KMS-11 (cell line): ENCODE data around the gene PI4K2B.

Experiments
- H2AFZ ChIP-seq: fragments of 200-600 bp; sonication (generic); 2 replicates; pipeline ENCODE4 v1.6.1; 2016; ENCODE audit warnings: antibody characterized with exemption, mixed run types, low read depth
- H3K27ac ChIP-seq: fragments of 200-600 bp; sonication (generic); 2 replicates; pipeline ENCODE4 v1.6.1; 2016; ENCODE audit warnings: mild to moderate bottlenecking, mixed run types
- H3K27me3 ChIP-seq: fragments of 200-600 bp; sonication (generic); 2 replicates; pipeline ENCODE4 v1.6.1; 2017; ENCODE audit warnings: mild to moderate bottlenecking, low read depth, mixed run types, moderate library complexity; ENCODE audit not compliant: insufficient read depth
- H3K36me3 ChIP-seq: fragments of 200-600 bp; sonication (generic); 2 replicates; pipeline ENCODE4 v1.6.1; 2017; ENCODE audit warnings: mild to moderate bottlenecking, mixed run types; ENCODE audit not compliant: insufficient read depth
- H3K4me1 ChIP-seq: fragments of 200-600 bp; sonication (generic); 2 replicates; pipeline ENCODE4 v1.6.1; 2016; ENCODE audit warnings: mild to moderate bottlenecking, low read depth, mixed run types; ENCODE audit not compliant: poor library complexity, severe bottlenecking
- H3K4me2 ChIP-seq: fragments of 200-600 bp; sonication (generic); 2 replicates; pipeline ENCODE4 v1.7.0; 2016; ENCODE audit warnings: mild to moderate bottlenecking, mixed run types
- H3K4me3 ChIP-seq: fragments of 200-600 bp; sonication (generic); IDR thresholded peaks from 2 replicates; pipeline ENCODE4 v1.6.1; 2017; ENCODE audit warnings: low read depth, low read length, mixed read lengths; ENCODE audit not compliant: insufficient read depth
- H3K79me2 ChIP-seq: fragments of 200-600 bp; sonication (generic); 2 replicates; pipeline ENCODE4 v1.6.1; 2016; ENCODE audit warnings: low read depth, mixed run types; ENCODE audit not compliant: insufficient read depth
- H3K9ac ChIP-seq: fragments of 200-600 bp; sonication (generic); 2 replicates; pipeline ENCODE4 v1.6.1; 2016; ENCODE audit warnings: mild to moderate bottlenecking, mixed run types
- H4K20me1 ChIP-seq: fragments of 200-600 bp; sonication (generic); 2 replicates; pipeline ENCODE4 v1.6.1; 2016; ENCODE audit warnings: mild to moderate bottlenecking, mixed run types; ENCODE audit not compliant: insufficient read depth
- CTCF ChIP-seq: fragments of 200-600 bp; sonication (generic); conservative IDR thresholded peaks from 2 replicates; pipeline ENCODE4 v1.6.1; 2017; ENCODE audit warnings: low read depth, mild to moderate bottlenecking, antibody characterized with exemption, low read length, moderate library complexity, mixed read lengths

Gene PI4K2B

GRCh38 chr4:25258980-25259578 is 25.2 kb downstream of the PI4K2B start:
- no peak overlapping the region for H3K4me2 ChIP-seq
- H3K27ac ChIP-seq, result no peak overlapping the region
- no peaks in the 10 kb centered on the region for H3K79me2 ChIP-seq
- no peak for TF ChIP-seq CTCF
- no peak overlapping the region for H3K4me3 ChIP-seq
- H2AFZ ChIP-seq, result no peak overlapping the region
- no peak overlapping the region for H3K9ac ChIP-seq
- H3K36me3 ChIP-seq, result no peaks in the 10 kb centered on the region
- no peaks in the 10 kb centered on the region for H3K27me3 ChIP-seq
- no peaks in the 10 kb centered on the region for H3K4me1 ChIP-seq
- H4K20me1 ChIP-seq, result no peaks in the 10 kb centered on the region

- H3K36me3 ChIP-seq, result no peaks in the 10 kb centered on the region
- H2AFZ ChIP-seq, result no peak overlapping the region
- H3K4me3 ChIP-seq, result no peak overlapping the region
- H3K27me3 ChIP-seq, result no peaks in the 10 kb centered on the region
- no peaks in the 10 kb centered on the region for H3K4me1 ChIP-seq
- H3K27ac ChIP-seq, result no peak overlapping the region
- no peak overlapping the region for H3K9ac ChIP-seq
- no peak for TF ChIP-seq CTCF
- no peaks in the 10 kb centered on the region for H3K79me2 ChIP-seq
- H4K20me1 ChIP-seq, result no peaks in the 10 kb centered on the region
- no peak overlapping the region for H3K4me2 ChIP-seq
Measured at GRCh38 chr4:25271866-25272265, 38.0 kb downstream of the PI4K2B start.

- Histone ChIP-seq H3K27ac (no peak overlapping the region), H3K9ac (no peak overlapping the region), H3K4me3 (no peak overlapping the region), H3K4me1 (no peaks in the 10 kb centered on the region), H2AFZ (no peak overlapping the region), H3K27me3 (no peaks in the 10 kb centered on the region), H3K4me2 (no peak overlapping the region), H4K20me1 (no peaks in the 10 kb centered on the region), H3K36me3 (no peaks in the 10 kb centered on the region), H3K79me2 (no peaks in the 10 kb centered on the region)
- no peak for TF ChIP-seq CTCF
Measured at GRCh38 chr4:25280210-25280609, 46.4 kb downstream of the PI4K2B start.

GRCh38 chr4:25283948-25284347 is 50.1 kb downstream of the PI4K2B start:
- H3K27ac ChIP-seq, result no peak overlapping the region
- no peak overlapping the region for H3K9ac ChIP-seq
- H3K27me3 ChIP-seq, result no peaks in the 10 kb centered on the region
- no peaks in the 10 kb centered on the region for H3K79me2 ChIP-seq
- no peaks in the 10 kb centered on the region for H3K36me3 ChIP-seq
- no peak overlapping the region for H2AFZ ChIP-seq
- H4K20me1 ChIP-seq, result no peaks in the 10 kb centered on the region
- no peak overlapping the region for H3K4me2 ChIP-seq
- TF ChIP-seq CTCF, result no peak
- no peak overlapping the region for H3K4me3 ChIP-seq
- H3K4me1 ChIP-seq, result no peaks in the 10 kb centered on the region

GRCh38 chr4:25284466-25284865 is 50.6 kb downstream of the PI4K2B start:
- no peak for TF ChIP-seq CTCF
- no peak overlapping the region for H3K9ac ChIP-seq
- H3K4me3 ChIP-seq, result no peak overlapping the region
- no peaks in the 10 kb centered on the region for H3K4me1 ChIP-seq
- no peak overlapping the region for H3K27ac ChIP-seq
- no peaks in the 10 kb centered on the region for H3K27me3 ChIP-seq
- no peaks in the 10 kb centered on the region for H4K20me1 ChIP-seq
- H3K36me3 ChIP-seq, result no peaks in the 10 kb centered on the region
- no peak overlapping the region for H2AFZ ChIP-seq
- no peaks in the 10 kb centered on the region for H3K79me2 ChIP-seq
- H3K4me2 ChIP-seq, result no peak overlapping the region
